HG02763 (cell line): Measurements from ENCODE around the gene MYO5A.
"Not testable (repeated sequence)": the region's sequence is repeated elsewhere in the genome, so short reads cannot be mapped to it uniquely, and the experiment has no call there.

Experiments used
- ATAC-seq: cut with Tn5 transposase; IDR thresholded peaks from one replicate; pipeline ENCODE4 v1.9.1; 2021; ENCODE audit warnings: mild to moderate bottlenecking, moderate library complexity; ENCODE audit not compliant: unreplicated experiment

MYO5A gene

GRCh38 chr15:52528564-52529340, at the start of gene MYO5A:
MYO5A (minus strand) TSS chr15:52528880; CDS start chr15:52528806, 74 bp downstream.
- peak; percentile 83 for ATAC-seq

- no peak for ATAC-seq
These were observed 48.0 kb upstream of the MYO5A start for GRCh38 chr15:52576692-52577091.

GRCh38 chr15:52575573-52575972, 46.9 kb upstream of the MYO5A start:
- ATAC-seq: not testable (repeated sequence)

GRCh38 chr15:52575072-52575471, 46.4 kb upstream of the MYO5A start:
- ATAC-seq: no peak

GRCh38 chr15:52574623-52575022, 45.9 kb upstream of the MYO5A start:
- not testable (repeated sequence) for ATAC-seq

GRCh38 chr15:52568601-52569585, 40.2 kb upstream of the MYO5A start, which contains the start of gene ARPP19:
ARPP19 (minus strand) TSS chr15:52569030; CDS start chr15:52568892, 138 bp downstream.
- peak; percentile 65 for ATAC-seq

- ATAC-seq: no peak
These were observed 39.4 kb upstream of the MYO5A start for GRCh38 chr15:52567871-52568600.

GRCh38 chr15:52566889-52567288, 38.2 kb upstream of the MYO5A start:
- ATAC-seq: no peak

- ATAC-seq: peak; percentile 39
These were observed 37.0 kb upstream of the MYO5A start for GRCh38 chr15:52565417-52566358.

GRCh38 chr15:52563501-52564060, 34.9 kb upstream of the MYO5A start:
- ATAC-seq: no peak

- no peak for ATAC-seq
These were observed 30.9 kb upstream of the MYO5A start for GRCh38 chr15:52559575-52559974.

GRCh38 chr15:52559022-52559421, 30.3 kb upstream of the MYO5A start:
- ATAC-seq: no peak

GRCh38 chr15:52558196-52558595, 29.5 kb upstream of the MYO5A start:
- ATAC-seq: peak; percentile 83

GRCh38 chr15:52557274-52557641, 28.6 kb upstream of the MYO5A start:
- ATAC-seq: no peak

- ATAC-seq: no peak
These were observed 28.0 kb upstream of the MYO5A start for GRCh38 chr15:52556524-52557273.

- no peak for ATAC-seq
These were observed 23.6 kb upstream of the MYO5A start for GRCh38 chr15:52552303-52552702.

- no peak for ATAC-seq
These were observed 23.1 kb upstream of the MYO5A start for GRCh38 chr15:52551762-52552161.

GRCh38 chr15:52551186-52551585, 22.5 kb upstream of the MYO5A start:
- ATAC-seq: not testable (repeated sequence)
